ENCODE measurements around the gene ZNF780A.

Gene ZNF780A

GRCh38 chr19:40033989-40034560 lies 56.7 kb downstream of the ZNF780A start:
- ChIA-PET POLR2A (no interaction called here), CTCF (interaction anchor here (0.7 to 1.1 kb wide), 2 partner anchors 14 to 132 kb away, joined by 4 read pairs; no protein-coding TSS in a partner anchor)
- H3K36me3 ChIP-seq (ENCODE audit: control insufficient read depth in 2 of 2, insufficient read depth in 1 of 2, low read length in 2 of 2): peaks cover 0 to 35% of the 10 kb centered on the region in 2 experiments; a peak in 2 of 3 replicates
- H3K4me3 ChIP-seq (ENCODE audit: low read depth, low read length): no peak overlapping the region
- TF ChIP-seq ZNF274 (IDR thresholded peaks at IDR 0.05; ENCODE audit: low read length): peak; percentile 77
- TF ChIP-seq ZNF274 (tag by site-specific recombination; IDR thresholded peaks at IDR 0.05; ENCODE audit: borderline replicate concordance): peak; percentile 98
- TF ChIP-seq ZNF596 (tag by site-specific recombination; IDR thresholded peaks at IDR 0.05): no peak
- TF ChIP-seq TRIM28 (IDR thresholded peaks at IDR 0.05; ENCODE audit: borderline replicate concordance, low read length): peak; percentile 86; the same call in 1 of the 2 replicates
- TF ChIP-seq SETDB1 (IDR thresholded peaks at IDR 0.05; ENCODE audit: insufficient read length, low read length): peak; percentile 97
- no peak for TF ChIP-seq ZNF280C (tag by site-specific recombination; IDR thresholded peaks at IDR 0.05)
- no peak overlapping the region for H3K27ac ChIP-seq (ENCODE audit: extremely low read depth, low read depth, low read length)
- peaks cover 65% of the 10 kb centered on the region for H3K9me3 ChIP-seq (ENCODE audit: control insufficient read depth, insufficient read depth, low read depth, low read length)
- no peaks in the 10 kb centered on the region for H3K4me1 ChIP-seq (ENCODE audit: control insufficient read depth, insufficient read depth, low read length)

- Histone ChIP-seq H3K9me3 (ENCODE audit: control insufficient read depth, insufficient read depth, low read depth, low read length) (peaks cover 64% of the 10 kb centered on the region), H3K4me1 (ENCODE audit: control insufficient read depth, insufficient read depth, low read length) (no peaks in the 10 kb centered on the region), H3K36me3 (ENCODE audit: control insufficient read depth in 2 of 2, insufficient read depth in 1 of 2, low read length in 2 of 2) (peaks cover 0 to 19% of the 10 kb centered on the region in 2 experiments; a peak in 2 of 3 replicates), H3K4me3 (ENCODE audit: low read depth, low read length) (no peak overlapping the region), H3K27ac (ENCODE audit: extremely low read depth, low read depth, low read length) (no peak overlapping the region)
- CTCF ChIA-PET: interaction anchor here (0.5 to 0.9 kb wide), 3 partner anchors 10 to 1665 kb away, joined by 3 read pairs; no protein-coding TSS in a partner anchor
- POLR2A ChIA-PET: interaction anchor here (1.6 kb wide), 1 partner anchor 56 kb away, joined by 3 read pairs; the partner anchor contains the start of gene PSMC4
- TF ChIP-seq ZNF350 (tag by site-specific recombination; IDR thresholded peaks at IDR 0.05): no peak
- TF ChIP-seq IKZF3 (tag by site-specific recombination; IDR thresholded peaks at IDR 0.05): no peak
- TF ChIP-seq TCF7L2 (IDR thresholded peaks at IDR 0.05; ENCODE audit: borderline replicate concordance, low read depth, low read length): no peak
- TF ChIP-seq ZFP69B (tag by site-specific recombination; IDR thresholded peaks at IDR 0.05): no peak
- TF ChIP-seq ZNF302 (tag by site-specific recombination; IDR thresholded peaks at IDR 0.05; ENCODE audit: low read depth): 0 out of 2 replicates have a peak, but pooled peaks have one; percentile 32
- TF ChIP-seq ZNF596 (tag by site-specific recombination; IDR thresholded peaks at IDR 0.05): no peak
- no peak for TF ChIP-seq ZFP41 (tag by site-specific recombination; IDR thresholded peaks at IDR 0.05; ENCODE audit: borderline replicate concordance)
- no peak for TF ChIP-seq ZNF266 (tag by site-specific recombination; IDR thresholded peaks at IDR 0.05; ENCODE audit: low read depth)
- no peak for TF ChIP-seq ZNF701 (tag by site-specific recombination; IDR thresholded peaks at IDR 0.05)
- TF ChIP-seq ZNF214 (tag by site-specific recombination; IDR thresholded peaks at IDR 0.05; ENCODE audit: borderline replicate concordance): no peak
- no peak for TF ChIP-seq ZSCAN18 (tag by site-specific recombination; IDR thresholded peaks at IDR 0.05)
- TF ChIP-seq ZNF416 (tag by site-specific recombination; IDR thresholded peaks at IDR 0.05): 0 out of 2 replicates have a peak, but pooled peaks have one; percentile 21
- TF ChIP-seq RBAK (tag by site-specific recombination; IDR thresholded peaks at IDR 0.05): 0 out of 2 replicates have a peak, but pooled peaks have one; percentile 1
- TF ChIP-seq ZNF785 (tag by site-specific recombination; IDR thresholded peaks at IDR 0.05): 0 out of 2 replicates have a peak, but pooled peaks have one; percentile 32
- no peak for TF ChIP-seq ZNF16 (tag by site-specific recombination; IDR thresholded peaks at IDR 0.05; ENCODE audit: low read depth)
- 0 out of 2 replicates have a peak, but pooled peaks have one; percentile 33 for TF ChIP-seq ZNF362 (tag by site-specific recombination; IDR thresholded peaks at IDR 0.05)
- no peak for TF ChIP-seq ZNF660 (tag by site-specific recombination; IDR thresholded peaks at IDR 0.05)
- TF ChIP-seq ZNF426 (tag by site-specific recombination; IDR thresholded peaks at IDR 0.05): no peak
- no peak for TF ChIP-seq ZNF670 (tag by site-specific recombination; IDR thresholded peaks at IDR 0.05; ENCODE audit: low read depth)
- no peak for TF ChIP-seq ZNF335 (tag by site-specific recombination; conservative IDR thresholded peaks at IDR 0.05)
- TF ChIP-seq PRDM6 (tag by site-specific recombination; IDR thresholded peaks at IDR 0.05): no peak
- peak; percentile 82 for TF ChIP-seq SCRT2 (tag by site-specific recombination; IDR thresholded peaks at IDR 0.05)
- no peak for TF ChIP-seq SP7 (tag by site-specific recombination; IDR thresholded peaks at IDR 0.05)
- TF ChIP-seq ZNF544 (tag by site-specific recombination; IDR thresholded peaks at IDR 0.05): no peak
Observed at GRCh38 chr19:40026597-40026970, 64.2 kb downstream of the ZNF780A start.

Measured in HEK293 (cell line).